Panc1 (cell line): ENCODE results near the gene FCAMR. TPM values are rescaled to one million over a fixed set of nuclear protein-coding genes. Genes with fewer than 3 reads are reported as not detected.
A peak's percentile ranks its signal among the peaks of the same experiment; 100 is the strongest.

Experiments used
- ATAC-seq: fragments of 200-7000 bp; cut with Tn5 transposase; 2 replicates; pipeline ENCODE4 v1.9.1; 2020; ENCODE audit warnings: mild to moderate bottlenecking, moderate library complexity
- BruUV-seq: library from RNA; stranded (reverse); fragments of 400-500 nt; replicated peaks from 2 replicates; lab custom pipeline; 2021; lab: Mats Ljungman, UMichigan
- CTCF ChIA-PET: fragments of 300-600 bp; sonication (Branson Sonifier 250); formaldehyde crosslinking; loops from one replicate; lab custom pipeline; 2022; ENCODE audit warnings: antibody characterized with exemption; lab: Charles Lee
- POLR2A ChIA-PET: fragments of 300-600 bp; sonication (Branson Sonifier 250); formaldehyde crosslinking; loops from one replicate; lab custom pipeline; 2022; ENCODE audit warnings: antibody characterized with exemption; lab: Charles Lee
- DNase-seq: peaks from one replicate; pipeline ENCODE4 v3.0.0-alpha.2; 2010; ENCODE audit warnings: low read depth, low spot score
- H3K27ac ChIP-seq: 2 replicates; pipeline ENCODE4 v1.5.1; 2011; ENCODE audit warnings: mild to moderate bottlenecking, low read length, inconsistent platforms
- H3K27me3 ChIP-seq: fragments of 200-500 bp; sonication (Bioruptor generic); 2 replicates; pipeline ENCODE4 v1.6.0; 2014; ENCODE audit warnings: low read length, inconsistent platforms; ENCODE audit not compliant: control insufficient read depth, insufficient read depth
- H3K36me3 ChIP-seq: fragments of 200-500 bp; sonication (Bioruptor generic); 2 replicates; pipeline ENCODE4 v1.5.1; 2014; ENCODE audit warnings: inconsistent platforms, mild to moderate bottlenecking, low read length, moderate library complexity; ENCODE audit not compliant: control insufficient read depth, insufficient read depth
- H3K4me1 ChIP-seq: 2 replicates; pipeline ENCODE4 v1.5.1; 2011; ENCODE audit warnings: inconsistent platforms, mild to moderate bottlenecking, low read length, moderate library complexity; ENCODE audit not compliant: control insufficient read depth, insufficient read depth
- H3K4me3 ChIP-seq, 2 experiments: 2 replicates each; pipeline ENCODE4 v1.5.1; 2011 to 2012; ENCODE audit warnings: low read depth in 2 of 2, low read length in 2 of 2, mild to moderate bottlenecking in 2 of 2, inconsistent platforms in 1 of 2, moderate library complexity in 1 of 2
- H3K9me3 ChIP-seq: fragments of 200-500 bp; sonication (Bioruptor generic); 2 replicates; pipeline ENCODE4 v1.5.1; 2014; ENCODE audit warnings: low read depth, mild to moderate bottlenecking, inconsistent platforms, low read length, moderate library complexity; ENCODE audit not compliant: control insufficient read depth, insufficient read depth
- POLR2AphosphoS5 ChIP-seq: IDR thresholded peaks from 2 replicates; pipeline ENCODE4 v1.6.1; 2012; ENCODE audit warnings: mild to moderate bottlenecking, low read depth, low read length, moderate library complexity
- SIN3A ChIP-seq: IDR thresholded peaks from 2 replicates; pipeline ENCODE4 v1.6.1; 2012; ENCODE audit warnings: low read depth, mild to moderate bottlenecking, low read length, moderate library complexity, borderline replicate concordance; ENCODE audit not compliant: insufficient read depth
- TCF7L2 ChIP-seq: IDR thresholded peaks from 2 replicates; pipeline ENCODE4 v1.6.1; 2011; ENCODE audit warnings: mild to moderate bottlenecking, low read depth, low read length, inconsistent platforms
- in situ Hi-C: cut with HindIII; loops from 2 replicates; pipeline ENCODE4 v1.10.0; 2016; ENCODE audit warnings: low sequenced_read_pairs, low pct_unique_long_range_greater_than_20kb
- intact Hi-C: fragments of 100-400 bp; cut with micrococcal nuclease; formaldehyde crosslinking; loops from one replicate; pipeline ENCODE4 v1.10.0; 2022; ENCODE audit not compliant: unreplicated experiment
- total RNA-seq: library from RNA; stranded (reverse); gene quantifications from one replicate; pipeline ENCODE4 v1.2.1, GENCODE V29; 2021; ENCODE audit not compliant: unreplicated experiment
- TF ChIP-seq, protein P1 (sequence below): fragments of 450-650 bp; IDR thresholded peaks from 2 replicates; pipeline ENCODE4 v1.5.1; 2017; ENCODE audit warnings: mild to moderate bottlenecking
- TF ChIP-seq, protein P2 (sequence below), 2 experiments: IDR thresholded peaks; 2 replicates each; pipeline ENCODE4 v1.6.1; 2011 to 2012; ENCODE audit warnings: low read depth in 2 of 2, control low read depth in 1 of 2, low read length in 1 of 2, mild to moderate bottlenecking in 1 of 2, moderate library complexity in 1 of 2; ENCODE audit not compliant: insufficient read depth in 1 of 2

FCAMR gene
- total RNA-seq, 1 experiment from 2014 or later: not detected

DNA sequence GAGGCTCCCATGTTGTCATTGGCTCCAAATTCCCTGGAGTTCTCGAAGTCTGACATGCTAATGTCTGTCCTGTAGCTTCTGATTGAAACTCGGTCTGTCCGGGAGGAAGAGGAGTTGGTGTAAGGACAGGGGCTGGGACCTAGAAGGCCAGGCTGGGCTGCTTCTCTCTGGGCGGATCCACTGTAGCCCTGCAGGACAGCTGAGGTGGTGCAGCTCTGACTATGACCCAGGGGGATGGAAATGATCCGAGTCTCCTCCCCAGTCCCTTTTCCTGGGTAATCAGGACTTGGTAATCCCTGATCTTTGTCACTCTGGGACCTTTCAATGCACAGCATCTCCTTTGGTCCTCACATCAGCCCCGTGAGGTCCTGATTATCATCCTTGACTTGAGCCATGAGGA, 38.6 kb downstream of the FCAMR start:
- CTCF ChIA-PET: interaction anchor here (0.6 kb wide), 1 partner anchor 231 kb away, joined by 3 read pairs; no protein-coding TSS in a partner anchor
- ATAC-seq: 0 out of 2 replicates have a peak, but pooled peaks have one; percentile 26

DNA sequence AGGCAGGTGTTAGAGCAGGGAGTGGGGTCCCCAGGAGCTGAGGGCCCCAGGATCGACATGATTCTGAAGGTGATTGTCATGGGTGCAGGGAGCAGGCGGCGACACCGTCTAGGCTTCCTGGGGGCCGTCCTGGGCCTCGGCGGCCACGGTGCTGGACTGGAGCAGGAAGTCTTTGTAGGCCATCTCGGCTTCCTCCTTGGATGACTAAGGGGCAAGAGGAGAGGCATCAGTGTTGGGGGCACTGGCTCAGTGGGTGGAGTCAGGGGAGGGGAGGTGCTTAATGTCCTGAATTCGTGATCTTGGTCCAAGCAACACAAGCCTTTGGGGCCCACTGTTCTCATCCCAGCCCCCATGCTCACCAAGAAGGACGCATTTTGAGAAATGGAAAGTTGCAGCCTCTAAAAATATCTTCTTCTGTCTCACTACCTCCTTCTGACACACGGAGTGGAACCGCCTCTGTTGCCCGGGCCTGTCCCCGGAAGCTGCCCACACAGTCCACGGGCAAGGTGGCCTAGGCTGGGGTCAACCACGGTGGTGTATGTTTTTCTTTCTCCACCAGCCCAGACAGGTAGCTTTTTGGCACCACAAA, 40.0 kb downstream of the FCAMR start:
- no TSS peak for BruUV-seq
- DNase-seq: no peak
- Histone ChIP-seq H3K36me3 (no peaks in the 10 kb centered on the region), H3K27ac (no peak overlapping the region), H3K27me3 (no peaks in the 10 kb centered on the region), H3K4me3 (no peak overlapping the region), H3K4me1 (no peaks in the 10 kb centered on the region), H3K9me3 (no peaks in the 10 kb centered on the region)
- in situ Hi-C loops: no loop called here
- ATAC-seq: no peak
- intact Hi-C loops: no loop called here
- no peak for TF ChIP-seq TCF7L2
- TF ChIP-seq POLR2AphosphoS5: no peak
- TF ChIP-seq, protein P1, sequence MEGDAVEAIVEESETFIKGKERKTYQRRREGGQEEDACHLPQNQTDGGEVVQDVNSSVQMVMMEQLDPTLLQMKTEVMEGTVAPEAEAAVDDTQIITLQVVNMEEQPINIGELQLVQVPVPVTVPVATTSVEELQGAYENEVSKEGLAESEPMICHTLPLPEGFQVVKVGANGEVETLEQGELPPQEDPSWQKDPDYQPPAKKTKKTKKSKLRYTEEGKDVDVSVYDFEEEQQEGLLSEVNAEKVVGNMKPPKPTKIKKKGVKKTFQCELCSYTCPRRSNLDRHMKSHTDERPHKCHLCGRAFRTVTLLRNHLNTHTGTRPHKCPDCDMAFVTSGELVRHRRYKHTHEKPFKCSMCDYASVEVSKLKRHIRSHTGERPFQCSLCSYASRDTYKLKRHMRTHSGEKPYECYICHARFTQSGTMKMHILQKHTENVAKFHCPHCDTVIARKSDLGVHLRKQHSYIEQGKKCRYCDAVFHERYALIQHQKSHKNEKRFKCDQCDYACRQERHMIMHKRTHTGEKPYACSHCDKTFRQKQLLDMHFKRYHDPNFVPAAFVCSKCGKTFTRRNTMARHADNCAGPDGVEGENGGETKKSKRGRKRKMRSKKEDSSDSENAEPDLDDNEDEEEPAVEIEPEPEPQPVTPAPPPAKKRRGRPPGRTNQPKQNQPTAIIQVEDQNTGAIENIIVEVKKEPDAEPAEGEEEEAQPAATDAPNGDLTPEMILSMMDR: no peak
- TF ChIP-seq SIN3A: no peak
- TF ChIP-seq, protein P2, sequence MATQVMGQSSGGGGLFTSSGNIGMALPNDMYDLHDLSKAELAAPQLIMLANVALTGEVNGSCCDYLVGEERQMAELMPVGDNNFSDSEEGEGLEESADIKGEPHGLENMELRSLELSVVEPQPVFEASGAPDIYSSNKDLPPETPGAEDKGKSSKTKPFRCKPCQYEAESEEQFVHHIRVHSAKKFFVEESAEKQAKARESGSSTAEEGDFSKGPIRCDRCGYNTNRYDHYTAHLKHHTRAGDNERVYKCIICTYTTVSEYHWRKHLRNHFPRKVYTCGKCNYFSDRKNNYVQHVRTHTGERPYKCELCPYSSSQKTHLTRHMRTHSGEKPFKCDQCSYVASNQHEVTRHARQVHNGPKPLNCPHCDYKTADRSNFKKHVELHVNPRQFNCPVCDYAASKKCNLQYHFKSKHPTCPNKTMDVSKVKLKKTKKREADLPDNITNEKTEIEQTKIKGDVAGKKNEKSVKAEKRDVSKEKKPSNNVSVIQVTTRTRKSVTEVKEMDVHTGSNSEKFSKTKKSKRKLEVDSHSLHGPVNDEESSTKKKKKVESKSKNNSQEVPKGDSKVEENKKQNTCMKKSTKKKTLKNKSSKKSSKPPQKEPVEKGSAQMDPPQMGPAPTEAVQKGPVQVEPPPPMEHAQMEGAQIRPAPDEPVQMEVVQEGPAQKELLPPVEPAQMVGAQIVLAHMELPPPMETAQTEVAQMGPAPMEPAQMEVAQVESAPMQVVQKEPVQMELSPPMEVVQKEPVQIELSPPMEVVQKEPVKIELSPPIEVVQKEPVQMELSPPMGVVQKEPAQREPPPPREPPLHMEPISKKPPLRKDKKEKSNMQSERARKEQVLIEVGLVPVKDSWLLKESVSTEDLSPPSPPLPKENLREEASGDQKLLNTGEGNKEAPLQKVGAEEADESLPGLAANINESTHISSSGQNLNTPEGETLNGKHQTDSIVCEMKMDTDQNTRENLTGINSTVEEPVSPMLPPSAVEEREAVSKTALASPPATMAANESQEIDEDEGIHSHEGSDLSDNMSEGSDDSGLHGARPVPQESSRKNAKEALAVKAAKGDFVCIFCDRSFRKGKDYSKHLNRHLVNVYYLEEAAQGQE (IDR thresholded peaks at IDR 0.05; ENCODE audit: insufficient read depth in 1 of 2, low read depth in 2 of 2, low read length in 1 of 2): no peak
- CTCF ChIA-PET: no interaction called here
- POLR2A ChIA-PET: no interaction called here

More for the DNA sequence above, 38.6 kb downstream of the FCAMR start:
- BruUV-seq: no TSS peak
- H3K36me3 ChIP-seq: no peaks in the 10 kb centered on the region
- TF ChIP-seq TCF7L2 (no peak), POLR2AphosphoS5 (no peak), SIN3A (no peak)
- TF ChIP-seq, protein P1: no peak
- TF ChIP-seq, protein P2 (IDR thresholded peaks at IDR 0.05; ENCODE audit: insufficient read depth in 1 of 2, low read depth in 2 of 2, low read length in 1 of 2): no peak
- DNase-seq: no peak
- in situ Hi-C loops (no loop called here), intact Hi-C loops (no loop called here)
- no peaks in the 10 kb centered on the region for H3K9me3 ChIP-seq
- no peak overlapping the region for H3K27ac ChIP-seq
- POLR2A ChIA-PET: no interaction called here
- no peaks in the 10 kb centered on the region for H3K27me3 ChIP-seq
- H3K4me1 ChIP-seq: no peaks in the 10 kb centered on the region
- H3K4me3 ChIP-seq: no peak overlapping the region
